Tongue (tissue), 3 donors: ENCODE results near the gene ZSCAN22. TPM values are rescaled to one million over a fixed set of nuclear protein-coding genes. Genes with fewer than 3 reads are reported as not detected.
"Not testable (repeated sequence)": the region's sequence is repeated elsewhere in the genome, so short reads cannot be mapped to it uniquely, and the experiment has no call there.

Experiments used
- DNase-seq: peaks from one replicate; pipeline ENCODE4 v3.0.0-alpha.2; 2015
- small RNA-seq: library from RNA; depleted of rRNA; stranded (forward); fragments of <200 nt; gene quantifications from one replicate; pipeline ENCODE3, GENCODE V24; 2014; ENCODE audit warnings: low replicate concordance
- total RNA-seq: library from RNA; depleted of rRNA; stranded (reverse); fragments of >200 nt; gene quantifications from one replicate; pipeline ENCODE4 v1.2.3, GENCODE V29; 2014

The ZSCAN22 gene
- total RNA-seq, 1 donor from 2014 or later: 2.5 TPM

GRCh38 chr19:58374200-58374599 is 47.4 kb downstream of the ZSCAN22 start:
- DNase-seq: no peak

- DNase-seq: not testable (repeated sequence)
These were observed 49.9 kb downstream of the ZSCAN22 start for GRCh38 chr19:58376724-58377123.

- DNase-seq: no peak
These were observed 52.5 kb downstream of the ZSCAN22 start for GRCh38 chr19:58379246-58379645.

GRCh38 chr19:58380037-58380661 is 53.4 kb downstream of the ZSCAN22 start:
- DNase-seq: no peak

GRCh38 chr19:58380662-58381459 is 54.1 kb downstream of the ZSCAN22 start, which contains the start of gene ZNF837:
Gene ZNF837, minus strand, starts transcription at chr19:58381030. Its CDS starts 11,698 bp downstream, at chr19:58369332.
- DNase-seq: peak; percentile 100

GRCh38 chr19:58381460-58382212 is 54.8 kb downstream of the ZSCAN22 start:
- no peak for DNase-seq

- DNase-seq: no peak
These were observed 56.3 kb downstream of the ZSCAN22 start for GRCh38 chr19:58382997-58383603.

GRCh38 chr19:58385313-58385890 is 58.6 kb downstream of the ZSCAN22 start:
- DNase-seq: no peak

GRCh38 chr19:58385891-58386575 is 59.2 kb downstream of the ZSCAN22 start:
- DNase-seq: no peak

GRCh38 chr19:58386576-58387337 is 60.0 kb downstream of the ZSCAN22 start, which contains the start of gene RPS5:
Gene RPS5, plus strand, starts transcription at chr19:58387269. Its CDS starts 869 bp downstream, at chr19:58388138.
- peak; percentile 99 for DNase-seq

- no peak for DNase-seq
These were observed 60.8 kb downstream of the ZSCAN22 start for GRCh38 chr19:58387338-58388174.

- no peak for DNase-seq
These were observed 61.4 kb downstream of the ZSCAN22 start for GRCh38 chr19:58388175-58388526.

Small RNAs within 50 kb of the gene (small RNA-seq; reads per million reads assigned to genes)
- gene MIR4754 (not detected), gene MIR6806 (0.08 reads per million), gene RNA5SP473 (0.11 reads per million)

Other genes with a start within 250 kb of the ZSCAN22 start
- 100 TPM for gene ZSCAN18, start 228.8 kb upstream of the ZSCAN22 start, total RNA-seq
- 20.9 TPM for gene ZNF329, start 176.2 kb upstream of the ZSCAN22 start, total RNA-seq
- gene ZNF274, start 143.9 kb upstream of the ZSCAN22 start, total RNA-seq: 16.5 TPM
- 34.2 TPM for gene ZNF544, start 98.1 kb upstream of the ZSCAN22 start, total RNA-seq
- 9.5 TPM for gene ZNF8, start 48.0 kb upstream of the ZSCAN22 start, total RNA-seq
- gene ERVK3-1, start 21.6 kb upstream of the ZSCAN22 start, total RNA-seq: 37.8 TPM
- gene A1BG, start 26.5 kb downstream of the ZSCAN22 start, total RNA-seq: 5.7 TPM
- 4.9 TPM for gene ZNF497, start 35.8 kb downstream of the ZSCAN22 start, total RNA-seq
- 1.5 TPM for gene ZNF837, start 54.0 kb downstream of the ZSCAN22 start, total RNA-seq
- 1,593 TPM for gene RPS5, start 60.3 kb downstream of the ZSCAN22 start, total RNA-seq
- not detected for gene RNF225, start 68.7 kb downstream of the ZSCAN22 start, total RNA-seq
- gene ZNF584, start 81.7 kb downstream of the ZSCAN22 start, total RNA-seq: 11.0 TPM
- gene ZNF132, start 113.2 kb downstream of the ZSCAN22 start, total RNA-seq: 7.0 TPM
- gene ZNF324B, start 124.6 kb downstream of the ZSCAN22 start, total RNA-seq: 5.9 TPM
- gene ZNF324, start 140.1 kb downstream of the ZSCAN22 start, total RNA-seq: 16.5 TPM
- gene ZNF446, start 149.4 kb downstream of the ZSCAN22 start, total RNA-seq: 8.9 TPM
- 1.3 TPM for gene SLC27A5, start 185.0 kb downstream of the ZSCAN22 start, total RNA-seq
- 3.7 TPM for gene ZBTB45, start 192.8 kb downstream of the ZSCAN22 start, total RNA-seq
- gene TRIM28, start 217.1 kb downstream of the ZSCAN22 start, total RNA-seq: 251 TPM
- 49.4 TPM for gene CHMP2A, start 228.1 kb downstream of the ZSCAN22 start, total RNA-seq
- gene UBE2M, start 231.6 kb downstream of the ZSCAN22 start, total RNA-seq: 37.5 TPM
- 21.6 TPM for gene MZF1, start 246.3 kb downstream of the ZSCAN22 start, total RNA-seq